ENCODE measurements around the gene CCND2.

GRCh38 chr12:4283512-4284255 is 10.1 kb downstream of the CCND2 start:
- TF ChIP-seq CTCF (IDR thresholded peaks at IDR 0.05) (no peak), POLR2A (IDR thresholded peaks at IDR 0.05) (no peak), POLR2AphosphoS5 (IDR thresholded peaks at IDR 0.05; ENCODE audit: insufficient read depth in 1 of 2, low read depth in 1 of 2) (no peak)
